Measurements from ENCODE around the gene KRABD2.

- TF ChIP-seq POLR2A (IDR thresholded peaks at IDR 0.05) (no peak), CTCF (IDR thresholded peaks at IDR 0.05) (no peak)
These were observed 43.2 kb downstream of the KRABD2 start for GRCh38 chr17:8333281-8333680.
